A673 (cell line): ENCODE results near the gene VASH1. TPM values are rescaled to one million over a fixed set of nuclear protein-coding genes. Genes with fewer than 3 reads are reported as not detected.
A peak's percentile ranks its signal among the peaks of the same experiment; 100 is the strongest.

ENCODE experiments used
- BruUV-seq: library from RNA; stranded (reverse); fragments of 400-500 nt; replicated peaks from 2 replicates; lab custom pipeline; 2021; lab: Mats Ljungman, UMichigan
- CTCF ChIA-PET: fragments of 300-600 bp; sonication (Branson Sonifier 250); formaldehyde crosslinking; loops from one replicate; lab custom pipeline; 2022; ENCODE audit warnings: antibody characterized with exemption; lab: Charles Lee
- POLR2A ChIA-PET: fragments of 300-600 bp; sonication (Branson Sonifier 250); formaldehyde crosslinking; loops from one replicate; lab custom pipeline; 2022; ENCODE audit warnings: antibody characterized with exemption; ENCODE audit not compliant: low non-redundant PET; lab: Charles Lee
- DNase-seq: peaks from one replicate; pipeline ENCODE4 v3.0.0-alpha.2; 2015; ENCODE audit warnings: low spot score
- H3K27ac ChIP-seq: fragments of 200-600 bp; sonication (generic); 2 replicates; pipeline ENCODE4 v1.5.1; 2016; ENCODE audit warnings: mixed run types, low read depth, mild to moderate bottlenecking, mixed read lengths, antibody characterized with exemption, low read length; ENCODE audit not compliant: poor library complexity, severe bottlenecking
- H3K27me3 ChIP-seq: fragments of 200-600 bp; sonication (generic); replicated peaks from 2 replicates; pipeline ENCODE4 v1.6.1; 2017; ENCODE audit warnings: mixed run types, low read depth, mild to moderate bottlenecking, mixed read lengths, antibody characterized with exemption, low read length; ENCODE audit not compliant: insufficient read depth, poor library complexity
- H3K36me3 ChIP-seq: fragments of 200-600 bp; sonication (generic); 2 replicates; pipeline ENCODE4 v1.6.1; 2016; ENCODE audit warnings: mixed run types, mild to moderate bottlenecking, mixed read lengths, antibody characterized with exemption, low read length; ENCODE audit not compliant: insufficient read depth, poor library complexity, severe bottlenecking
- H3K4me1 ChIP-seq: fragments of 200-600 bp; sonication (generic); 2 replicates; pipeline ENCODE4 v1.6.1; 2017; ENCODE audit warnings: mixed run types, mild to moderate bottlenecking, mixed read lengths, antibody characterized with exemption, low read length; ENCODE audit not compliant: insufficient read depth, poor library complexity, severe bottlenecking
- H3K4me3 ChIP-seq: fragments of 200-600 bp; sonication (generic); 2 replicates; pipeline ENCODE4 v1.5.1; 2016; ENCODE audit warnings: low read depth, mixed run types, mild to moderate bottlenecking, mixed read lengths, low read length; ENCODE audit not compliant: poor library complexity, severe bottlenecking
- H3K9me3 ChIP-seq: fragments of 200-600 bp; sonication (generic); 2 replicates; pipeline ENCODE4 v1.6.1; 2016; ENCODE audit warnings: mixed run types, low read depth, mild to moderate bottlenecking, mixed read lengths, antibody characterized with exemption, low read length; ENCODE audit not compliant: poor library complexity, severe bottlenecking
- CTCF ChIP-seq: fragments of 300-800, 200-600 bp; sonication (generic); conservative IDR thresholded peaks from 2 replicates; pipeline ENCODE4 v1.5.1; 2017; ENCODE audit warnings: low read depth, mild to moderate bottlenecking, antibody characterized with exemption, low read length, moderate library complexity, mixed read lengths
- EZH2 ChIP-seq: fragments of 200-600 bp; sonication (generic); IDR thresholded peaks from 2 replicates; pipeline ENCODE4 v1.6.1; 2017; ENCODE audit warnings: borderline replicate concordance, low read depth, mild to moderate bottlenecking, mixed read lengths, antibody characterized with exemption, low read length; ENCODE audit not compliant: poor library complexity, severe bottlenecking
- intact Hi-C: fragments of 100-400 bp; cut with micrococcal nuclease; formaldehyde crosslinking; loops from one replicate; pipeline ENCODE4 v1.10.0; 2022; ENCODE audit not compliant: unreplicated experiment
- total RNA-seq: library from RNA; stranded (reverse); gene quantifications from 2 replicates; pipeline ENCODE4 v1.2.3, GENCODE V29; 2021

Gene VASH1
- total RNA-seq, 1 experiment from 2014 or later: 6.8 TPM

DNA sequence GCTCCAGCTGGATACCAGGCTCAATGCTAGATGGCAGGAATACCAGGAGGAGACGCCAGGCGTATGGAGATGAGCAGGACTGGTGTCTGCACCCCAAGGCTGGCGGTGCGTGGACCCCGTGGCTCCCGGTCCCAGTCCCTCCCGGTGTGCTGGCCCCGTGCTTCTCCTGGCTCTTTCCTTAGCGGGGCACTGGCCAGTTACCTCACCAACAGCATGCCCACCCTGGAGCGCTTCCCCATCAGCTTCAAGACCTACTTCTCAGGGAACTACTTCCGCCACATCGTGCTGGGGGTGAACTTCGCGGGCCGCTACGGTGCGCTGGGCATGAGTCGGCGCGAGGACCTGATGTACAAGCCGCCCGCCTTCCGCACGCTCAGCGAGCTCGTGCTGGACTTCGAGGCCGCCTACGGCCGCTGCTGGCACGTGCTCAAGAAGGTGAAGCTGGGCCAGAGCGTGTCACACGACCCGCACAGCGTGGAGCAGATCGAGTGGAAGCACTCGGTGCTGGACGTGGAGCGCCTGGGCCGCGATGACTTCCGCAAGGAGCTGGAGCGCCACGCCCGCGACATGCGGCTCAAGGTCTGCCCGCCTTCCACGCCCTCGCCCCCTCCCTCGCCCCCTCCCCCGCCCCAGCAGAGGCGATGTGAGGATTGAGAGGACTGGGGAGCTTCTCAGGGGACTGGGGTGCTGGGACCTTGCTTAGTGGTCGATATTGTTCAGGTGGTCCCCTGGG, 14.6 kb downstream of the VASH1 start:
- POLR2A ChIA-PET: interaction anchor here (0.7 kb wide), 1 partner anchor 110 kb away, joined by 3 read pairs; no protein-coding TSS in a partner anchor
- Histone ChIP-seq H3K27me3 (no peaks in the 10 kb centered on the region), H3K9me3 (no peaks in the 10 kb centered on the region), H3K4me3 (no peak overlapping the region), H3K27ac (no peak overlapping the region), H3K36me3 (no peaks in the 10 kb centered on the region), H3K4me1 (no peaks in the 10 kb centered on the region)
- TF ChIP-seq EZH2: no peak
- intact Hi-C loops: no loop called here
- no TSS peak for BruUV-seq
- no peak for DNase-seq
- CTCF ChIA-PET: interaction anchor here (1.8 kb wide), 1 partner anchor 9 kb away, joined by 8 read pairs; no protein-coding TSS in a partner anchor

GRCh38 chr14:76776428-76777251, 15.4 kb downstream of the VASH1 start:
- Histone ChIP-seq H3K4me3 (no peak overlapping the region), H3K27ac (no peak overlapping the region), H3K36me3 (no peaks in the 10 kb centered on the region), H3K4me1 (no peaks in the 10 kb centered on the region), H3K27me3 (no peaks in the 10 kb centered on the region), H3K9me3 (no peaks in the 10 kb centered on the region)
- ChIA-PET POLR2A (no interaction called here), CTCF (interaction anchor here (0.6 to 1.8 kb wide), 2 partner anchors 8 to 66 kb away, joined by 3 to 8 read pairs; no protein-coding TSS in a partner anchor)
- DNase-seq: peak; percentile 36
- TF ChIP-seq EZH2 (no peak), CTCF (no peak)
- BruUV-seq: no TSS peak
- intact Hi-C loops: no loop called here

GRCh38 chr14:76777721-76778120, 16.5 kb downstream of the VASH1 start:
- ChIA-PET CTCF (interaction anchor here (0.6 kb wide), 1 partner anchor 67 kb away, joined by 3 read pairs; no protein-coding TSS in a partner anchor), POLR2A (no interaction called here)
- intact Hi-C loops: no loop called here
- Histone ChIP-seq H3K4me1 (no peaks in the 10 kb centered on the region), H3K27ac (no peak overlapping the region), H3K4me3 (no peak overlapping the region), H3K36me3 (no peaks in the 10 kb centered on the region), H3K27me3 (no peaks in the 10 kb centered on the region), H3K9me3 (no peaks in the 10 kb centered on the region)
- TF ChIP-seq CTCF (no peak), EZH2 (no peak)
- no TSS peak for BruUV-seq
- DNase-seq: no peak
